HG02885 (cell line): ENCODE results near the gene ATXN10.

ENCODE experiments used
- ATAC-seq: cut with Tn5 transposase; IDR thresholded peaks from one replicate; pipeline ENCODE4 v1.9.1; 2021; ENCODE audit warnings: mild to moderate bottlenecking; ENCODE audit not compliant: unreplicated experiment, poor library complexity

The ATXN10 gene

DNA sequence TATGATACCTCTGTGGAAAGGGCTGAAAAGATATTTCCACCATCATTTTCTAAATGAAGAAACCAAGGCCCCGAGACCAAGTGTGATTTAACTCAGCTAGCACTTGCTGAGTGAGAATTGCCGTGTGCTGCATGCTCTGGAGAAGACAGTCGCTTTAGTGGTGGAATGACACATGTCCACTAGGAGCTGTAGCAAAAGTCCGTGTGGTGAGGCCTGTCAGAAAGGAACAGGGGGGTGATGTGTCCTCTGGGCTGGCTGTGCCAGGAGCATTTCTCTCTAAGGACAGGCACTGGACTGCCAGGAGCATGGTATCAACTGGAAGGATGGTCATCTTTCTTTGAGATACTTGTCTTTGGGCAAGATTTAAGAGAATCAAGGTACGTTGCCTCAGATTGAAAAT, 72.8 kb downstream of the ATXN10 start:
- ATAC-seq, result no peak

- no peak for ATAC-seq
Observed at GRCh38 chr22:45750626-45751025, 79.0 kb downstream of the ATXN10 start.

GRCh38 chr22:45752036-45752435, 80.4 kb downstream of the ATXN10 start:
- no peak for ATAC-seq

DNA sequence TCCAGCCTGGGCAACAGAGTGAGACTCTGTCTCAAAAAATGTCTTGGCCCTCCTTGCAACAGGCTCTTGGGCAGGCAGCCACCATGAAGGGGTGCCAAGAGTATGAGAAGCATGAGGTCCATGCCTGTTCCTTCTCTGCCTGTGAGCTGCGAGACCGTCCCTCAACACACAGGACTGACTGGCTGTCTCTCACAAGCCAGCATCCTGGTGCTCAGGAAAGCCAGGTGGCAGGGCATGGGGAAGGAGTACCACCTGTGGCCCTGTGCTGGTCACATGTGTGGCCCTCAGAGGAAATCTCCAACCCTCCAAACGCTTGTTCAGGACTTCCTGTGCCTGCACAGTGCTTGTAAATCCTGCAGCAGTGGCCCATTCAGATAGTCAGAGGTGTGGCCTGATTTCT, 83.2 kb downstream of the ATXN10 start:
- no peak for ATAC-seq

GRCh38 chr22:45756558-45756957, 84.9 kb downstream of the ATXN10 start:
- no peak for ATAC-seq

- no peak for ATAC-seq
Observed at GRCh38 chr22:45757068-45757467, 85.4 kb downstream of the ATXN10 start.

GRCh38 chr22:45757936-45758335, 86.3 kb downstream of the ATXN10 start:
- ATAC-seq, result no peak

DNA sequence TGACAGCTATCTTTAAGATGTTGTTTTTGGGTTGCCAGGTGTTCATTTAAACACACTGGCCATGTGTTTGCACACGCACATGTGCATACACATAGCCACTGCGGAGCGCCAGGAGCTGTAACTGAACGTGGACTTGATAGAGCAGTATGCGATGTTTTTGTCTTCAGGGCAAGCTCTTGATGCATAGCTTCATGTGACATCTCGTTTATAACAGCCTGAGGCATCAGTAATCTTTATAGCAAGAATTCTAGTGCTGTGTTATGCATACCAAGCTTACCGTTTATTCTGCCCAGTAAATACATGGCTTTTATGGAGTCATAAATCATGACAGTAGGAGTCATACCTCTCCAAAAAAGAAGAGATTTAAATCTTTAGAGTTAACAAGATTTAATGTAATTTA, 87.0 kb downstream of the ATXN10 start:
- no peak for ATAC-seq

- no peak for ATAC-seq
Observed at GRCh38 chr22:45760682-45761081, 89.0 kb downstream of the ATXN10 start.

DNA sequence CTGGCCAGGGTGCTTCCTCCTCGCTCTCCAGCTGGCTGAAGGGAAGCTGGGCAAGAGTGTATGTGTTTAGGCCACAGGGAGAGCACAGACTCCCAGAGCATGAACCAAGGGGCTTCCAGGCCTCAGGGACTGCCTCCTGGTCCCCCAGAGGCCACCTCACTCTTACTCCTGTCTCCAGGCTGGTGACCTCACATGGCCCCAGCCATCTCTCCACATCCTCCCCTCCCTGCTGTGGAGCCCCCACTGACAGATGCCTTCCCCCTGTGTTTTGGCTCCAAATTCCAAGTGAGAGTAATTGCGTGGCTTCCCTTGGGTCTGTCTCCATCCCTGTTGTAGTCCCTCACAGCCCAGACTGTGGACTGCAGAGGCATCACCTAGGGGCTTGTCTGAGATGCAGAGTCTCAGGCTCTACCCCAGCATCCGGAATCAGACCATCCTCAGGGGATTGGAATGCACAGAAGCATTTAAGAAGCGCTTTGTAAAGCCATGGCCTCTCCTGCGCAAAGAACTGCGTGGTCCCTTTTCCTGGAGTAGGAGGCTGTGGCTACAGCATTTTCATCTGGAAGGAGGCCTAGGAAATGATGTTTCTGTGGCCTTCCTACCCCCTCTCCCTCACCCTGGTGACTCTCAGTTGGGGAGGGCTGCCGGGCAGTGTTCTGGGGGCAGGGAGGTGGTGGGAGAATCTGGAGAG, 91.1 kb downstream of the ATXN10 start:
- ATAC-seq, result no peak

- no peak for ATAC-seq
Observed at GRCh38 chr22:45763236-45763624, 91.6 kb downstream of the ATXN10 start.

GRCh38 chr22:45768490-45768889, 96.9 kb downstream of the ATXN10 start:
- ATAC-seq, result no peak

- ATAC-seq, result no peak
Observed at GRCh38 chr22:45769569-45770210, 98.1 kb downstream of the ATXN10 start.

GRCh38 chr22:45770506-45770905, 98.9 kb downstream of the ATXN10 start:
- ATAC-seq, result no peak

DNA sequence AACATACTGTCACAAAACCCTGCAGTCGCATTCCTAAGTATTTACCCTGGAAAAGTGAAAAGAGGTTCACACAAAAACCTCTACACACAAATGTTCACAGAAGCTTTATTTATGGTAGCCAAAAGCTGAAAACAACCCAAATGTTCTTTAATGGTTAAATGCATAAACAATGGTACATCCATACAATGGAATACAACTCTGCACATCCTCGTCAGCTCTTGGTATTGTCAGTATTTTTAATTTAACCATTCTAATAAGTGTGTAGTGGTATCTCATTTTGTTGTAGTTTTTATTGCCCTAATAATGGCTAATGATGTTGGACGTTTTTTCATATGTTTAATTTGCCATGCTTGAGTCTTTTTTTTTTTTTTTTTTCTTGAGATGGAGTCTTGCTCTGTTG, 99.4 kb downstream of the ATXN10 start:
- no peak for ATAC-seq

GRCh38 chr22:45771711-45772110, 100.1 kb downstream of the ATXN10 start:
- ATAC-seq, result no peak

GRCh38 chr22:45772743-45773142, 101.1 kb downstream of the ATXN10 start:
- ATAC-seq, result no peak

- ATAC-seq, result no peak
Observed at GRCh38 chr22:45774001-45774670, 102.5 kb downstream of the ATXN10 start.

DNA sequence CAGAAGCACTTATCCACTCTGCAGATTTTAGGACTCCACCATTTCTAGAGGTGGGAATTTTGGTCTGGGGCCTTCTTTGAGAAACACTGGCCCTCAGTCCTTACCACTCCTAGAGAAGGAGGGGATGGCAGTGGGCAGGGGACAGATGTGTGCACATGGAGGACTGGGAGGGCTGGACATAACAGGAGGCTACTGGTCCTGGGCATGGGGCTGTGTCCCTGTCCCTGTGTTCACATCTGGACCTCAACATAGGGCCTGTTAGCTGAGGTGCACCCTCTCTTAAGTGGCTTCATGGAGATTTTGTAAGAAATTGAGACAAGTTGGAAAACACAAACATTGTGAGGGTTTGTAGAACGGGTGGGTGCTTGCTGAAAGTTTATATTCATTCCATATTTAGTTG, 103.4 kb downstream of the ATXN10 start:
- ATAC-seq, result no peak

GRCh38 chr22:45775569-45776312, 104.1 kb downstream of the ATXN10 start:
- peak; percentile 67 for ATAC-seq

DNA sequence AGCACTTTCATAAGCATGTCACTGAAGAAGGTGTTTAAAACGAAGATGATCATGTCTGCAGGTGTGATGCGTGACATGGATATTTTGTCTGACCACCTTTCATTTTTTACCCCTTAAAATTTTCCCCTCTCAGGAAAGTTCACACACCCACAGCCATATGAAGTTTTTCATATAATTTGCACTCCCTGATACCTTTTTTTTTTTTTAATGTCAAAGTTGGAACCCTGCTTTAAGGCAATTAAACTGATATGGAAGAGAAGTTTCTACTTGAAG, 104.6 kb downstream of the ATXN10 start:
- no peak for ATAC-seq
